ENCODE data around the gene FFAR3.

- TF ChIP-seq POLR2A (IDR thresholded peaks at IDR 0.05) (no peak), CTCF (IDR thresholded peaks at IDR 0.05) (no peak), EP300 (IDR thresholded peaks at IDR 0.05) (no peak)
Measured at GRCh38 chr19:35344511-35345031, 13.7 kb upstream of the FFAR3 start.
